SJSA1 (cell line): Measurements from ENCODE around the gene STAG2. TPM values are rescaled to one million over a fixed set of nuclear protein-coding genes. Genes with fewer than 3 reads are reported as not detected.
"Not testable (repeated sequence)": the region's sequence is repeated elsewhere in the genome, so short reads cannot be mapped to it uniquely, and the experiment has no call there.

Experiments used
- DNase-seq, 2 experiments: peaks; one replicate each; pipeline ENCODE4 v3.0.0-alpha.2; 2015 to 2020; ENCODE audit warnings: low spot score in 2 of 2, low read depth in 1 of 2
- H3K27ac ChIP-seq: fragments of 250-450 bp; sonication (Bioruptor Pico); 2 replicates; pipeline ENCODE4 v1.5.1; 2020; ENCODE audit warnings: mild to moderate bottlenecking, moderate library complexity
- H3K27me3 ChIP-seq: fragments of 250-450 bp; sonication (Bioruptor Pico); replicated peaks from 2 replicates; pipeline ENCODE4 v1.5.1; 2020; ENCODE audit warnings: mild to moderate bottlenecking, moderate library complexity
- H3K36me3 ChIP-seq: fragments of 250-450 bp; sonication (Bioruptor Pico); 2 replicates; pipeline ENCODE4 v1.5.1; 2020; ENCODE audit warnings: mild to moderate bottlenecking
- H3K4me1 ChIP-seq: fragments of 250-450 bp; sonication (Bioruptor Pico); replicated peaks from 2 replicates; pipeline ENCODE4 v1.6.1; 2021; ENCODE audit warnings: mild to moderate bottlenecking
- H3K4me3 ChIP-seq: fragments of 250-450 bp; sonication (Bioruptor Pico); 2 replicates; pipeline ENCODE4 v1.5.1; 2020; ENCODE audit warnings: mild to moderate bottlenecking
- H3K9me3 ChIP-seq: fragments of 250-450 bp; sonication (Bioruptor Pico); replicated peaks from 2 replicates; pipeline ENCODE4 v1.5.1; 2020; ENCODE audit warnings: mild to moderate bottlenecking
- total RNA-seq: library from RNA; depleted of rRNA; stranded (reverse); fragments of >200 nt; shearing (Covaris generic); gene quantifications from 2 replicates; pipeline ENCODE4 v1.2.3, GENCODE V29; 2014; rRNA removed

The STAG2 gene
- total RNA-seq, 1 experiment from 2014 or later = 103 TPM

DNA sequence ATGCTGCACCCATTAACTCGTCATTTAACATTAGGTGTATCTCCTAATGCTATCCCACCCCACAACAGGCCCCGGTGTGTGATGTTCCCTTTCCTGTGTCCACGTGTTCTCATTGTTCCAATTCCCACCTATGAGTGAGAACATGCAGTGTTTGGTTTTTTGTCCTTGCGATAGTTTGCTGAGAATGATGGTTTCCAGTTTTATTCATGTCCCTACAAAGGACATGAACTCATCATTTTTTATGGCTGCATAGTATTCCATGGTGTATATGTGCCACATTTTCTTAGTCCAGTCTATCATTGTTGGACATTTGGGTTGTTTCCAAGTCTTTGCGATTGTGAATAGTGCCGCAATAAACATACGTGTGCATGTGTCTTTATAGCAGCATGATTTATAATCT is 143.0 kb downstream of the STAG2 start:
- not testable (repeated sequence) for H3K9me3 ChIP-seq

DNA sequence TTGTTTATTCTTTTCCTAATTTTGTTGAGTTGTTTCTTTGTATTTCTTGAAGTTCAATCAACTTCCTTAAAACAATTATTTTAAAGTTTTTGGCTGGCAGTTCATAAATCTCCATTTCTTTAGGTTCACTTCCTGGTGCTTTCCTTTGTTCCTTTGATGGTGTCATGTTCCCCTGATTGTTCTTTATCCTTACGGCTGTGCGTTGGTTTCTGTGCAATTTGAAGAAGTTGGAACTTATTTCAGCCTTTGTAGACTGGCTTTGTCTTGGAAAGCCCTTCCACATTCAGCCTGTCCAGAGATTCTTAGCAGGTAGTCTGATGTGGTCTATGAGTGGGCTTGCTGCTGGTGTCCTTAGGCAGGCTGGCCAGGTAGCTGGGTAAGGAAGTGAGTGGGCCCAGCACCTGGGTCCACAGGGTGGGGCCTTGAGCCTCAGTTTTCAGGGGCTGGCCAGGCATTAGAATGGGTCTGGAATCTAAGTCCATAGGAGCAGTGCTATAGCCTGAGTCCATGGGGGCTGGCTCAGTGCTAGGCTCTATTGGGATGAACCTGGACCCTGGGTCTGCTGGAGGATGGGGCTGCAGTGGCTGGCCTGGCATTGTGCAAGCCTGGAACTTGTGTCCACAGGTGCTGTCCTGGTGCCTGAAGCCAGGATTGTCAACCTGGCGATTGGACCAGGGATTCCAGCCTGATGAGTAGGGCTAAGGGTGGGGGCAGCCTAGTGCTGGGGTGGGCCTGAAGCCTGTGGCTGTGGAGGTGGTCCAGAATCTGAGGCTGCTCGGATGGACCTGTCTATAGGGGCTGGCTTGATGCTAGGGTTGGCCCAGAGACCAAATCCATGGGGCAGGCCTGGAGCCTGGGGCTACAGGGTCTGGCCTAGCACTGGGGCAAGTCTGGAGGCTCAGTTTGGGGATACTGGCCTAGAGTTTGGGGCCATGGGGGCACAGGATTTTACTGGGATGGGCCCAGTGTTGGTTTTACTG is 152.4 kb downstream of the STAG2 start:
- Histone ChIP-seq H3K27ac (no peak overlapping the region), H3K9me3 (no peaks in the 10 kb centered on the region), H3K4me1 (no peaks in the 10 kb centered on the region), H3K4me3 (no peak overlapping the region), H3K36me3 (no peaks in the 10 kb centered on the region), H3K27me3 (no peaks in the 10 kb centered on the region)
- DNase-seq = no peak

More for the DNA sequence above, 143.0 kb downstream of the STAG2 start:
- not testable (repeated sequence) for DNase-seq, H3K27ac ChIP-seq, H3K4me3 ChIP-seq, H3K4me1 ChIP-seq, H3K27me3 ChIP-seq, H3K36me3 ChIP-seq

DNA sequence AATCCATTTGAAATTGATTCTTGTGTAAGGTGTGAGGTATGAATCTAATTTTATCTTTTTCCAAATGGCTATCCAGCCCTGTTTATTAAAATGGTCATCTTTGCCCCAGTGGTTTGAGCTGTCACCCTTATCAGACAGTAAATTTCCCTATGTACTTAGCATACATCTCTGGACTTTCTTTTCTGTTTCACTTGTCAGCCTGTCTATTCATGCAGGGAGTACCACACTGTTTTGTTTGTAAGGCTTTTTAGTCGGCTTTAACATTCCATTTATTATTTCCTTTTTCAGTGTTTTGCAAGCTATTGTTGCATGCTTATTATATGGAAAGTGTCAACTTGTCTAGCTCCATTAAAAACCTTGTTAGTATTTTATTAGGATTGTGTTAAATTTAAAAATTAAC is 155.8 kb downstream of the STAG2 start:
- Histone ChIP-seq H3K4me3 (no peak overlapping the region), H3K9me3 (no peaks in the 10 kb centered on the region), H3K27me3 (no peaks in the 10 kb centered on the region), H3K27ac (no peak overlapping the region), H3K4me1 (no peaks in the 10 kb centered on the region), H3K36me3 (no peaks in the 10 kb centered on the region)
- DNase-seq = no peak

DNA sequence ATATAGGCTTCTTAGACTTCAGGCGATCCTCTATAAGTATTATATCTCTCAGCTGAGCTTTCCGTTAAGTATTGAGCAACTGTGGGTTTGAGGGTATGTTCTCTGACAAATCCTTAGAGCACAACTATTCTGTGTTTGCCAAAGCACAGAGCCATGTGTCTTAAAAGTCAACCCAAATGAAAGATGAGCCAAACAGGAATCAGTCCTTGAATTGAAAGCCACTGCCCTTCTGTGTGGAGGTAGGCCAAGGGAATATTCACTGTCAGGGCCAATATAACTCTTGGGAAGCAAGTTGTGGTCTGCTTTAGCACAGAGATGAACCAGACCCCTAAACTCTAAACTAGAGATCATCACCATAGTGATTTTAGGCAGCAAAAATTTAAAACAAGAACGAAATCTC is 164.0 kb downstream of the STAG2 start:
- no peak for DNase-seq
- Histone ChIP-seq H3K27ac (no peak overlapping the region), H3K36me3 (no peaks in the 10 kb centered on the region), H3K9me3 (no peaks in the 10 kb centered on the region), H3K27me3 (no peaks in the 10 kb centered on the region), H3K4me3 (no peak overlapping the region), H3K4me1 (no peaks in the 10 kb centered on the region)

DNA sequence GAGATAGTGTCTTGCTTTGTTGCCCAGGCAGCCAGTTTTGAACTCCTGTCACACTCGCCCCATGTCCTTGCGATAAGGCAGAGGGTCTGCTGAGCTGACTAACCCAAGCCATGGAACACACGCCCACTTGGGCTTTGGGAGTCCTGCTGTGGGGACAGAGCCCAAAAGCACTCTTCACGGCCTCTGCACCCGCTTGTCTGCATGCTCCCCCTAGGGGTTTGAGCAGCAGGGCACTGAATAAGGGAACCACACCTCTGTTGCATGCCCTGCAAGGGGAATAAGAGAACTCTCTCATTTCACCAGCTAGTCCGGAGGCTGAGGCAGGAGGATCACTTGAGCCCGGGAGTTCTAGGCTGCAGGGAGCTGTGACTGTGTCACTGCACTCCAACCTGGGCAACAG is 166.0 kb downstream of the STAG2 start:
- no peaks in the 10 kb centered on the region for H3K4me1 ChIP-seq
- H3K9me3 ChIP-seq = no peaks in the 10 kb centered on the region
- H3K36me3 ChIP-seq = no peaks in the 10 kb centered on the region
- no peaks in the 10 kb centered on the region for H3K27me3 ChIP-seq
- no peak overlapping the region for H3K4me3 ChIP-seq
- DNase-seq = no peak
- no peak overlapping the region for H3K27ac ChIP-seq

DNA sequence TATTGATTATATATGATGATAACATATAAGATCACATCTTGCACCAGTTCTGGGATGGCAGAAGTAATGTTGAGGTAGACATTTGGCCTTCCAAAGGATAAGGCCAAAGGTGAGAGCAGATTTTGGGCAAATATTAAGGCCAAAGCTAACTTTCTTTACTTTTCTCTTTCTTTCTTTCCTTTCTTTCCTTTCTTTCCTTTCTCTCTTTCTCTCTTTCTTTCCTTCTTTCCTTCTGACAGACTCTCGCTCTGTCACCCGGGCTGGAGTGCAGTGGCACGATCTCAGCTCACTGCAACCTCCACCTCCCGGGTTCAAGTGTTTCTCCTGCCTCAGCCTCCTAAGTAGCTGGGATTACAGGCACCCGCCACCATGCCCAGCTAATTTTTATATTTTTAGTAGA is 170.9 kb downstream of the STAG2 start:
- not testable (repeated sequence) for H3K4me1 ChIP-seq, H3K4me3 ChIP-seq, H3K27ac ChIP-seq, H3K36me3 ChIP-seq, DNase-seq, H3K27me3 ChIP-seq, H3K9me3 ChIP-seq

DNA sequence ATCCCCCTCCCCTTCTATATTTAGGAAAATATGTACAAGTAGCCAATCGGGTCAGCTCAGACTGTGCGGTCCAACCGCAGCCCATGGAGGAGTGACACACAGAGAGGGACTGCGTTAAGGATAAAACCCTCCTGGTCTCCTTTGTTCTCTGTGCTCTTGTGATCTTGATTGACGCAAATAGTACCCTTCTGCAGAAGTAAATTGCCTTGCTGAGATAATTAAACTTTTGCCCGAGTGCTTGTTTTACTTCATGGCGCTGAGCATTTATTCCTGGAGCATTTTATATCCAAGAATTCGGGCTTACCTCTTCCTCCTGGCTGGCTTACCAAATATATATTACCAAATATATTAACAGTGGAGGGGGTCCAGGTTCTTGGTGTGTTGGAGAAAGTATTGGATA is 184.2 kb downstream of the STAG2 start:
- H3K9me3 ChIP-seq = no peaks in the 10 kb centered on the region
- no peaks in the 10 kb centered on the region for H3K27me3 ChIP-seq
- no peak for DNase-seq

DNA sequence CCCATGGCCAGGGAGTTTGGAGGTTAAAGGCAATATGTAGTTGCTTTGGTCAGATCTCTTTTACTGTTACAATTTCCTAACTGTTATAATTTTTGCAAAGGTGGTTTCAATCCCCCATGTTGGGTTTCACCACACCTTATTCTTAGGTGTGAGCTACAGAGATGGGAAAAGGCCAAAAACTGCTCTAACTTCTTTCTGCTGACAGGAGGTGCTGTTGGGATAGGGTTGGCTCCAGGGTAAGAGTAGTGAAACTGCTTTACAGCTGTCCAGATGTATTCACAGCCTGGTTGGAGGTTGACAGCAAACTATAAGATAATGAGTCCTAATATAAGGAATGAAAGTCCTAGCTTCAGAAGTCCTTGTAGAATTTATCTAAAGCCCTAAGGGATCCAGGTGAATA is 189.7 kb downstream of the STAG2 start:
- Histone ChIP-seq H3K4me1 (no peaks in the 10 kb centered on the region), H3K4me3 (no peak overlapping the region), H3K27me3 (no peaks in the 10 kb centered on the region), H3K36me3 (no peaks in the 10 kb centered on the region), H3K27ac (no peak overlapping the region), H3K9me3 (no peaks in the 10 kb centered on the region)
- DNase-seq = no peak

More for the DNA sequence above, 184.2 kb downstream of the STAG2 start:
- Histone ChIP-seq H3K4me1 (no peaks in the 10 kb centered on the region), H3K27ac (no peak overlapping the region), H3K36me3 (no peaks in the 10 kb centered on the region), H3K4me3 (no peak overlapping the region)

Other genes starting within 250 kb of the STAG2 start
- 63.0 TPM in 2 replicates for gene THOC2, start 228.7 kb upstream of the STAG2 start, total RNA-seq
- 42.9 and 71.0 TPM in 2 replicates for gene XIAP, start 101.7 kb upstream of the STAG2 start, total RNA-seq